Measurements from ENCODE around the gene RAPGEF3. TPM values are rescaled to one million over a fixed set of nuclear protein-coding genes. Genes with fewer than 3 reads are reported as not detected.

Gene RAPGEF3
- total RNA-seq, 1 donor from 2014 or later = 165 TPM

GRCh38 chr12:47698631-47699030 lies 60.0 kb downstream of the RAPGEF3 start:
- H3K27ac ChIP-seq = no peak overlapping the region
- H3K9me3 ChIP-seq = no peaks in the 10 kb centered on the region
- TF ChIP-seq CTCF (IDR thresholded peaks at IDR 0.05) = no peak
- intact Hi-C loops (cut with DNase I) = no loop called here
- no peak overlapping the region for H3K4me3 ChIP-seq
- H3K36me3 ChIP-seq = peaks cover 0 to 48% of the 10 kb centered on the region in 2 donors
- no peaks in the 10 kb centered on the region for H3K27me3 ChIP-seq
- no peaks in the 10 kb centered on the region for H3K4me1 ChIP-seq
- no peak for DNase-seq (ENCODE audit: low spot score in 2 of 2)

GRCh38 chr12:47698055-47698454 lies 60.6 kb downstream of the RAPGEF3 start:
- H3K9me3 ChIP-seq = no peaks in the 10 kb centered on the region
- H3K36me3 ChIP-seq = peaks cover 0 to 52% of the 10 kb centered on the region in 2 donors
- H3K4me3 ChIP-seq = no peak overlapping the region
- H3K27me3 ChIP-seq = no peaks in the 10 kb centered on the region
- H3K4me1 ChIP-seq = no peaks in the 10 kb centered on the region
- no peak overlapping the region for H3K27ac ChIP-seq
- intact Hi-C loops (cut with DNase I) = no loop called here
- TF ChIP-seq CTCF (IDR thresholded peaks at IDR 0.05) = no peak
- no peak for DNase-seq (ENCODE audit: low spot score in 2 of 2)

GRCh38 chr12:47689215-47689614 lies 69.5 kb downstream of the RAPGEF3 start:
- no peak for DNase-seq (ENCODE audit: low spot score in 2 of 2)
- peaks cover 0 to 25% of the 10 kb centered on the region in 2 donors for H3K36me3 ChIP-seq
- intact Hi-C loops (cut with DNase I) = loop anchor here (5.0 kb wide), 1 partner anchor 37 kb away; no protein-coding TSS in a partner anchor
- H3K4me1 ChIP-seq = no peaks in the 10 kb centered on the region
- no peak overlapping the region for H3K4me3 ChIP-seq
- no peaks in the 10 kb centered on the region for H3K9me3 ChIP-seq
- no peak for TF ChIP-seq CTCF (IDR thresholded peaks at IDR 0.05)
- H3K27ac ChIP-seq = no peak overlapping the region
- H3K27me3 ChIP-seq = no peaks in the 10 kb centered on the region

GRCh38 chr12:47687636-47688035 lies 71.0 kb downstream of the RAPGEF3 start:
- Histone ChIP-seq H3K27me3 (no peaks in the 10 kb centered on the region), H3K36me3 (peaks cover 3 to 21% of the 10 kb centered on the region in 2 donors), H3K4me1 (no peaks in the 10 kb centered on the region), H3K9me3 (no peaks in the 10 kb centered on the region), H3K4me3 (no peak overlapping the region), H3K27ac (no peak overlapping the region)
- intact Hi-C loops (cut with DNase I) = loop anchor here (2.0 to 5.0 kb wide), 2 partner anchors 35 to 655 kb away; no protein-coding TSS in a partner anchor
- DNase-seq (ENCODE audit: low spot score in 2 of 2) = no peak
- TF ChIP-seq CTCF (IDR thresholded peaks at IDR 0.05) = no peak

GRCh38 chr12:47686645-47687240 lies 71.9 kb downstream of the RAPGEF3 start:
- intact Hi-C loops (cut with DNase I) = loop anchor here (2.0 to 5.0 kb wide), 2 partner anchors 34 to 654 kb away; no protein-coding TSS in a partner anchor
- Histone ChIP-seq H3K4me1 (no peaks in the 10 kb centered on the region), H3K4me3 (no peak overlapping the region), H3K27me3 (no peaks in the 10 kb centered on the region), H3K27ac (no peak overlapping the region), H3K9me3 (no peaks in the 10 kb centered on the region), H3K36me3 (peaks cover 3 to 15% of the 10 kb centered on the region in 2 donors)
- TF ChIP-seq CTCF (IDR thresholded peaks at IDR 0.05) = peak; percentile 44 to 64 (median 47)
- DNase-seq (ENCODE audit: low spot score in 2 of 2) = no peak

Other genes starting within 250 kb of the RAPGEF3 start
- gene RPAP3, start 52.9 kb downstream of the RAPGEF3 start, total RNA-seq = 8.1 TPM
- not detected for gene ENDOU, start 33.4 kb downstream of the RAPGEF3 start, total RNA-seq
- 144 TPM for gene SLC48A1, start 14.4 kb upstream of the RAPGEF3 start, total RNA-seq
- 202 TPM for gene HDAC7, start 61.0 kb upstream of the RAPGEF3 start, total RNA-seq
- 13.1 TPM for gene VDR, start 146.1 kb upstream of the RAPGEF3 start, total RNA-seq
- 120 TPM for gene TMEM106C, start 204.7 kb upstream of the RAPGEF3 start, total RNA-seq
- gene COL2A1, start 245.6 kb upstream of the RAPGEF3 start, total RNA-seq = not detected